GM23338 (cell line): ENCODE data around the gene AMOTL1.

Experiments used
- CREB1 ChIP-seq: fragments of 250-450 bp; sonication (Bioruptor Pico); IDR thresholded peaks from 2 replicates; pipeline ENCODE4 v1.5.0; 2020; ENCODE audit warnings: low read depth, mild to moderate bottlenecking, moderate library complexity
- EZH2 ChIP-seq: fragments of 200-600 bp; sonication (generic); IDR thresholded peaks from one replicate; pipeline ENCODE4 v1.8.0; 2017; ENCODE audit warnings: antibody characterized with exemption, mild to moderate bottlenecking, low read depth; ENCODE audit not compliant: unreplicated experiment
- EZH2phosphoT487 ChIP-seq: fragments of 200-600 bp; sonication (generic); IDR thresholded peaks from one replicate; pipeline ENCODE4 v1.8.1; 2018; ENCODE audit warnings: antibody characterized with exemption; ENCODE audit not compliant: unreplicated experiment
- JUNB ChIP-seq: IDR thresholded peaks from one replicate; pipeline ENCODE4 v1.6.1; 2016; ENCODE audit warnings: antibody characterized with exemption; ENCODE audit not compliant: unreplicated experiment
- NANOG ChIP-seq: IDR thresholded peaks from 2 replicates; pipeline ENCODE4 v1.6.1; 2016; ENCODE audit warnings: antibody characterized with exemption, borderline replicate concordance
- POLR2AphosphoS5 ChIP-seq: IDR thresholded peaks from 2 replicates; pipeline ENCODE4 v1.6.1; 2016; ENCODE audit warnings: antibody characterized with exemption, low read depth
- ZNF114 ChIP-seq: fragments of 250-450 bp; sonication (Bioruptor Pico); IDR thresholded peaks from 2 replicates; pipeline ENCODE4 v1.5.0; 2020; ENCODE audit warnings: mild to moderate bottlenecking, moderate library complexity
- TF ChIP-seq, protein P1 (sequence below), 2 experiments: fragments of 200-600 bp in 1 of 2; sonication (generic) in 1 of 2; conservative IDR thresholded peaks; 2 replicates each; pipeline versions ENCODE4 v1.5.1 to v1.6.1; 2016 to 2017; ENCODE audit warnings: antibody characterized with exemption in 2 of 2, low read depth in 2 of 2, mild to moderate bottlenecking in 2 of 2, moderate library complexity in 1 of 2
- TF ChIP-seq, protein P2 (sequence below): IDR thresholded peaks from one replicate; pipeline ENCODE4 v1.6.1; 2018; ENCODE audit warnings: antibody characterized with exemption; ENCODE audit not compliant: unreplicated experiment
- TF ChIP-seq, protein P3 (sequence below): IDR thresholded peaks from 2 replicates; pipeline ENCODE4 v1.6.1; 2016; ENCODE audit warnings: antibody characterized with exemption
- TF ChIP-seq, protein P4 (sequence below): fragments of 250-450 bp; sonication (Bioruptor Pico); IDR thresholded peaks from 2 replicates; pipeline ENCODE4 v1.5.0; 2020; ENCODE audit warnings: mild to moderate bottlenecking, moderate library complexity

DNA sequence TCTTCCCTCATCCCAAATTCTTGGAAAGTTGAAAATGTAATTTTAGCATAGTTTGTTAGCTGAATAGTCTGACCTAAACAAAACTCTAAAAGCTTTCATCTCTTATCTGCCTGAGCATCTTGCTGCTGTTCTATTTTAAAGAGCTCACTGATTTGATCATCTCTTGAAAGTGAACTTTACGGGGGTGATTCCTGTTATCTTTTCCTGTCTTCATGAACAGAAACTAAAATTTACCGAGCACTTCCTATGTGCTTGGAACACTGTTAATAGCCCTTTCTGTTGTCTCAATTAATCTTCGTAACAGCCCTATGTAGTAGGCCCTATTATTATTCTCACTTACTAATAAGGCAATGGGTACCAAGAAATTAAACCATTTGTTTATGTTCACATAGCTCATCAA is 12.3 kb downstream of the AMOTL1 start:
- TF ChIP-seq, protein P1, sequence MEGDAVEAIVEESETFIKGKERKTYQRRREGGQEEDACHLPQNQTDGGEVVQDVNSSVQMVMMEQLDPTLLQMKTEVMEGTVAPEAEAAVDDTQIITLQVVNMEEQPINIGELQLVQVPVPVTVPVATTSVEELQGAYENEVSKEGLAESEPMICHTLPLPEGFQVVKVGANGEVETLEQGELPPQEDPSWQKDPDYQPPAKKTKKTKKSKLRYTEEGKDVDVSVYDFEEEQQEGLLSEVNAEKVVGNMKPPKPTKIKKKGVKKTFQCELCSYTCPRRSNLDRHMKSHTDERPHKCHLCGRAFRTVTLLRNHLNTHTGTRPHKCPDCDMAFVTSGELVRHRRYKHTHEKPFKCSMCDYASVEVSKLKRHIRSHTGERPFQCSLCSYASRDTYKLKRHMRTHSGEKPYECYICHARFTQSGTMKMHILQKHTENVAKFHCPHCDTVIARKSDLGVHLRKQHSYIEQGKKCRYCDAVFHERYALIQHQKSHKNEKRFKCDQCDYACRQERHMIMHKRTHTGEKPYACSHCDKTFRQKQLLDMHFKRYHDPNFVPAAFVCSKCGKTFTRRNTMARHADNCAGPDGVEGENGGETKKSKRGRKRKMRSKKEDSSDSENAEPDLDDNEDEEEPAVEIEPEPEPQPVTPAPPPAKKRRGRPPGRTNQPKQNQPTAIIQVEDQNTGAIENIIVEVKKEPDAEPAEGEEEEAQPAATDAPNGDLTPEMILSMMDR (conservative IDR thresholded peaks at IDR 0.05; ENCODE audit: low read depth in 2 of 2), result no peak
- TF ChIP-seq CREB1 (CRISPR knock-in tag), result no peak
- no peak for TF ChIP-seq EZH2
- no peak for TF ChIP-seq POLR2AphosphoS5
- no peak for TF ChIP-seq JUNB
- TF ChIP-seq, protein P2, sequence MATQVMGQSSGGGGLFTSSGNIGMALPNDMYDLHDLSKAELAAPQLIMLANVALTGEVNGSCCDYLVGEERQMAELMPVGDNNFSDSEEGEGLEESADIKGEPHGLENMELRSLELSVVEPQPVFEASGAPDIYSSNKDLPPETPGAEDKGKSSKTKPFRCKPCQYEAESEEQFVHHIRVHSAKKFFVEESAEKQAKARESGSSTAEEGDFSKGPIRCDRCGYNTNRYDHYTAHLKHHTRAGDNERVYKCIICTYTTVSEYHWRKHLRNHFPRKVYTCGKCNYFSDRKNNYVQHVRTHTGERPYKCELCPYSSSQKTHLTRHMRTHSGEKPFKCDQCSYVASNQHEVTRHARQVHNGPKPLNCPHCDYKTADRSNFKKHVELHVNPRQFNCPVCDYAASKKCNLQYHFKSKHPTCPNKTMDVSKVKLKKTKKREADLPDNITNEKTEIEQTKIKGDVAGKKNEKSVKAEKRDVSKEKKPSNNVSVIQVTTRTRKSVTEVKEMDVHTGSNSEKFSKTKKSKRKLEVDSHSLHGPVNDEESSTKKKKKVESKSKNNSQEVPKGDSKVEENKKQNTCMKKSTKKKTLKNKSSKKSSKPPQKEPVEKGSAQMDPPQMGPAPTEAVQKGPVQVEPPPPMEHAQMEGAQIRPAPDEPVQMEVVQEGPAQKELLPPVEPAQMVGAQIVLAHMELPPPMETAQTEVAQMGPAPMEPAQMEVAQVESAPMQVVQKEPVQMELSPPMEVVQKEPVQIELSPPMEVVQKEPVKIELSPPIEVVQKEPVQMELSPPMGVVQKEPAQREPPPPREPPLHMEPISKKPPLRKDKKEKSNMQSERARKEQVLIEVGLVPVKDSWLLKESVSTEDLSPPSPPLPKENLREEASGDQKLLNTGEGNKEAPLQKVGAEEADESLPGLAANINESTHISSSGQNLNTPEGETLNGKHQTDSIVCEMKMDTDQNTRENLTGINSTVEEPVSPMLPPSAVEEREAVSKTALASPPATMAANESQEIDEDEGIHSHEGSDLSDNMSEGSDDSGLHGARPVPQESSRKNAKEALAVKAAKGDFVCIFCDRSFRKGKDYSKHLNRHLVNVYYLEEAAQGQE, result no peak
- no peak for TF ChIP-seq EZH2phosphoT487
- TF ChIP-seq ZNF114 (CRISPR knock-in tag), result no peak
- TF ChIP-seq, protein P3, sequence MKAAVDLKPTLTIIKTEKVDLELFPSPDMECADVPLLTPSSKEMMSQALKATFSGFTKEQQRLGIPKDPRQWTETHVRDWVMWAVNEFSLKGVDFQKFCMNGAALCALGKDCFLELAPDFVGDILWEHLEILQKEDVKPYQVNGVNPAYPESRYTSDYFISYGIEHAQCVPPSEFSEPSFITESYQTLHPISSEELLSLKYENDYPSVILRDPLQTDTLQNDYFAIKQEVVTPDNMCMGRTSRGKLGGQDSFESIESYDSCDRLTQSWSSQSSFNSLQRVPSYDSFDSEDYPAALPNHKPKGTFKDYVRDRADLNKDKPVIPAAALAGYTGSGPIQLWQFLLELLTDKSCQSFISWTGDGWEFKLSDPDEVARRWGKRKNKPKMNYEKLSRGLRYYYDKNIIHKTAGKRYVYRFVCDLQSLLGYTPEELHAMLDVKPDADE, result no peak
- TF ChIP-seq, protein P4, sequence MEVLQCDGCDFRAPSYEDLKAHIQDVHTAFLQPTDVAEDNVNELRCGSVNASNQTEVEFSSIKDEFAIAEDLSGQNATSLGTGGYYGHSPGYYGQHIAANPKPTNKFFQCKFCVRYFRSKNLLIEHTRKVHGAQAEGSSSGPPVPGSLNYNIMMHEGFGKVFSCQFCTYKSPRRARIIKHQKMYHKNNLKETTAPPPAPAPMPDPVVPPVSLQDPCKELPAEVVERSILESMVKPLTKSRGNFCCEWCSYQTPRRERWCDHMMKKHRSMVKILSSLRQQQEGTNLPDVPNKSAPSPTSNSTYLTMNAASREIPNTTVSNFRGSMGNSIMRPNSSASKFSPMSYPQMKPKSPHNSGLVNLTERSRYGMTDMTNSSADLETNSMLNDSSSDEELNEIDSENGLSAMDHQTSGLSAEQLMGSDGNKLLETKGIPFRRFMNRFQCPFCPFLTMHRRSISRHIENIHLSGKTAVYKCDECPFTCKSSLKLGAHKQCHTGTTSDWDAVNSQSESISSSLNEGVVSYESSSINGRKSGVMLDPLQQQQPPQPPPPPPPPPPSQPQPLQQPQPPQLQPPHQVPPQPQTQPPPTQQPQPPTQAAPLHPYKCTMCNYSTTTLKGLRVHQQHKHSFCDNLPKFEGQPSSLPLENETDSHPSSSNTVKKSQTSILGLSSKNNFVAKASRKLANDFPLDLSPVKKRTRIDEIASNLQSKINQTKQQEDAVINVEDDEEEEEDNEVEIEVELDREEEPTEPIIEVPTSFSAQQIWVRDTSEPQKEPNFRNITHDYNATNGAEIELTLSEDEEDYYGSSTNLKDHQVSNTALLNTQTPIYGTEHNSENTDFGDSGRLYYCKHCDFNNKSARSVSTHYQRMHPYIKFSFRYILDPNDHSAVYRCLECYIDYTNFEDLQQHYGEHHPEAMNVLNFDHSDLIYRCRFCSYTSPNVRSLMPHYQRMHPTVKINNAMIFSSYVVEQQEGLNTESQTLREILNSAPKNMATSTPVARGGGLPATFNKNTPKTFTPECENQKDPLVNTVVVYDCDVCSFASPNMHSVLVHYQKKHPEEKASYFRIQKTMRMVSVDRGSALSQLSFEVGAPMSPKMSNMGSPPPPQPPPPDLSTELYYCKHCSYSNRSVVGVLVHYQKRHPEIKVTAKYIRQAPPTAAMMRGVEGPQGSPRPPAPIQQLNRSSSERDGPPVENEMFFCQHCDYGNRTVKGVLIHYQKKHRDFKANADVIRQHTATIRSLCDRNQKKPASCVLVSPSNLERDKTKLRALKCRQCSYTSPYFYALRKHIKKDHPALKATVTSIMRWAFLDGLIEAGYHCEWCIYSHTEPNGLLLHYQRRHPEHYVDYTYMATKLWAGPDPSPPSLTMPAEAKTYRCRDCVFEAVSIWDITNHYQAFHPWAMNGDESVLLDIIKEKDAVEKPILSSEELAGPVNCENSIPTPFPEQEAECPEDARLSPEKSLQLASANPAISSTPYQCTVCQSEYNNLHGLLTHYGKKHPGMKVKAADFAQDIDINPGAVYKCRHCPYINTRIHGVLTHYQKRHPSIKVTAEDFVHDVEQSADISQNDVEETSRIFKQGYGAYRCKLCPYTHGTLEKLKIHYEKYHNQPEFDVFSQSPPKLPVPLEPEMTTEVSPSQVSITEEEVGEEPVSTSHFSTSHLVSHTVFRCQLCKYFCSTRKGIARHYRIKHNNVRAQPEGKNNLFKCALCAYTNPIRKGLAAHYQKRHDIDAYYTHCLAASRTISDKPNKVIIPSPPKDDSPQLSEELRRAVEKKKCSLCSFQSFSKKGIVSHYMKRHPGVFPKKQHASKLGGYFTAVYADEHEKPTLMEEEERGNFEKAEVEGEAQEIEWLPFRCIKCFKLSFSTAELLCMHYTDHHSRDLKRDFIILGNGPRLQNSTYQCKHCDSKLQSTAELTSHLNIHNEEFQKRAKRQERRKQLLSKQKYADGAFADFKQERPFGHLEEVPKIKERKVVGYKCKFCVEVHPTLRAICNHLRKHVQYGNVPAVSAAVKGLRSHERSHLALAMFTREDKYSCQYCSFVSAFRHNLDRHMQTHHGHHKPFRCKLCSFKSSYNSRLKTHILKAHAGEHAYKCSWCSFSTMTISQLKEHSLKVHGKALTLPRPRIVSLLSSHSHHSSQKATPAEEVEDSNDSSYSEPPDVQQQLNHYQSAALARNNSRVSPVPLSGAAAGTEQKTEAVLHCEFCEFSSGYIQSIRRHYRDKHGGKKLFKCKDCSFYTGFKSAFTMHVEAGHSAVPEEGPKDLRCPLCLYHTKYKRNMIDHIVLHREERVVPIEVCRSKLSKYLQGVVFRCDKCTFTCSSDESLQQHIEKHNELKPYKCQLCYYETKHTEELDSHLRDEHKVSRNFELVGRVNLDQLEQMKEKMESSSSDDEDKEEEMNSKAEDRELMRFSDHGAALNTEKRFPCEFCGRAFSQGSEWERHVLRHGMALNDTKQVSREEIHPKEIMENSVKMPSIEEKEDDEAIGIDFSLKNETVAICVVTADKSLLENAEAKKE (CRISPR knock-in tag), result no peak
- no peak for TF ChIP-seq NANOG
